HG02588 (cell line): ENCODE data around the gene RPL10A.
"Not testable (repeated sequence)": the region's sequence is repeated elsewhere in the genome, so short reads cannot be mapped to it uniquely, and the experiment has no call there.

Experiments
- ATAC-seq: cut with Tn5 transposase; IDR thresholded peaks from one replicate; pipeline ENCODE4 v1.9.1; 2021; ENCODE audit warnings: mild to moderate bottlenecking, moderate library complexity; ENCODE audit not compliant: unreplicated experiment

RPL10A gene

DNA sequence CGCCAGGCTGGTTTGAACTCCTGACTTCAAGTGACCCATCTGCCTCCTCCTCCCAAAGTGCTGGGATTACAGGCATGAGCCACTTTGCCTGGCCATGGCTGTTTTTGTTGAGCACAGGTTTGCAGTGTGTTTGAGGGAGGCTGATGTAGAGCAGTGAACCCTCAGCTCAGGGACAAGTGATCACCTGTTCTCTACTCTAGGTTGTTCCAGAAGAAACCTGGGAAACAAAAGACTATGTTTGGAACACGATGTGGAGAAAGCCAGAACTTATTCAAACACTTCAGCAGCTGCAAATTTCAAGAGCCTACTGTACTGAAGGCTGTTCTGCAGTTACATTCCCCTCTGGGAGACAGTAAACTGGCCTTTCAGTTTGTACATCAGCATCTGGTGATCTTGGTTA, 39.8 kb downstream of the RPL10A start:
- ATAC-seq: no peak

DNA sequence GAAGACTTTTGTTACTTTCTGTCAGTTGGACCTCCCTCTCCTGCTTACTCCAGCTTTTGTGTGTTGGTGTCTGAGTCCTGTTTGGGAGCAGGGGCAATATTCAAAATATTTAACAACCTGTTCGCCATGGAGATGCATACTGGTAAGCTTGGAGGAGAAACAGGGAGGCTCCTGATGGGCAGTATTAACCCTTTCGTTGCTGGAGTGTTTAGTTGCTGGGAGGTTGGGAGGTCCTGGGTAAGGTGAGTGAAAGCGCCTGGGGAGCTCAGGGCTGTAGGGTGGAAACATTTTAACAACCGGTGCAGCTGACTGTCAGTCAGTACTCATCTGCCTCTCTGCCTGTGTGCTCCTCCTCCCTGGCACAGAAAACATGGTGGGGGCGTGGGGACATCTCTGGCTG, 40.3 kb downstream of the RPL10A start:
- no peak for ATAC-seq

DNA sequence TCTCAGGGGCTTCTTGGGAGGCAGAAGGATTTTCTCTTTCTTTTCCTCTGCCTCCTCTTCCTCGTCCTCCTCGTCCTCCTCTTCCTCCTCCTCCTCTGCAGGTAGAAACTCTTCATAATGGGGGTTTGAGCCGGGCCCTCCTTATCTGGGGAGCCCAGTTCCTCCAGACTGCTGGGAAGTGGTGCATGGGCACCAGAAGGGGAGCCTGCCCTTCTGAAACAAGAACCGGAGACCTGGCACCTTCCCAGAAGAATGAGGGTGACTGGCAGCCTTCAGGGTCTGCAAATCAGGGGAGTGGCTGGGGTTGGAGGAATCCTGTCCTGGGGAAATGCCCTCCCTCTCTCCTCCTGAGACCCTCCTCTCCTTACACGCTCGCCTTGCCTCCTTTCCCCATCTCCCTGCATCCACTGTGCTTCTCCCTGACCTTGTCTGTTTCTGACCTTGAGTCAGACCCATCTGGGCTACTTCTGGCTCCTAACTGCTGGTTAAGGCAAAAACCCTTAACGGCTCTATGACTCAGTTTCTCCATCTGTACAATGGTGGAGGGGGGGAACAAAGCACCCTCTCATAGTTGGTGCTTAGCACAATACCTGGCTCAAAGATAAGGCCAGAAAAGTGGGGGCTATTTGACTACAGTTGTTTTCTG, 42.8 kb downstream of the RPL10A start:
- no peak for ATAC-seq

DNA sequence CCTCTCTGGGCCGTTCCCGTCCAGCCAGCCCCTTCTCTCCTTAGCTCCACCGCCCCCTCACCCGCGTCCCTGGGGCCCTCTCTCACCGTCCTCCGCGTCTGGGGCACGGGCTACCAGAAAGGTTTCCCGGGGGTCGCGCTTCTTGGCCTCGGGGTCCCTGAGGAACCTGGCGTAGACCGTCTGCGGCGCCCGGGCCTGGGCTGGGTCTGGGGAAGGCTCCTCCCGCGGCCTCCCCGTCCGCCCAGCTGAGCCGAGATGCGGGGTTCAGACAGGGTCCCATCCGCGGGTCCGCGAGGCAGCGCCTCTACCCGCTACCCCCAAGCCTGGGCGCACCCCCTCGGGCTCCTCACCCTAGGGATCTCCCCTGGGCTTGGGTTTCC, 43.4 kb downstream of the RPL10A start:
- ATAC-seq: no peak

DNA sequence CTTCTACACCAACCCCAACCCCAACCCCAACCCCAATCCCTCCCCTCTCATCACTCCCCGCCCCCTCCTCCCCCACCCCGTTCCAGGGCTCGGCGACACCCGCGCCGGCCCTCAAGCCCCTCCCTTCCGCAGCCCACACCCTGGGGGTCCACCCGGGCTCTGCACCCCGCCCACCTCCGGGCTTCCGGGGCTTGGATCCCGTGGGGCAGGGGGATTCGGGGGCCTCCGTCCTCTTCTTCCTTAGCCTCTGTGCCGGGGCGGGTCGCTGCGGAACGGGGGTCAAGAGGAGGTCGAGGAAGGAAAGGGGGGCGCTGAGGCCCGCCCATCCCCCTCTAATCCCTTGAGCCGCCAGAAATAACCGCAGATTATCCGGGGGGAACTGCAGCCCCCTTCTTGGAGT, 43.8 kb downstream of the RPL10A start:
- no peak for ATAC-seq

DNA sequence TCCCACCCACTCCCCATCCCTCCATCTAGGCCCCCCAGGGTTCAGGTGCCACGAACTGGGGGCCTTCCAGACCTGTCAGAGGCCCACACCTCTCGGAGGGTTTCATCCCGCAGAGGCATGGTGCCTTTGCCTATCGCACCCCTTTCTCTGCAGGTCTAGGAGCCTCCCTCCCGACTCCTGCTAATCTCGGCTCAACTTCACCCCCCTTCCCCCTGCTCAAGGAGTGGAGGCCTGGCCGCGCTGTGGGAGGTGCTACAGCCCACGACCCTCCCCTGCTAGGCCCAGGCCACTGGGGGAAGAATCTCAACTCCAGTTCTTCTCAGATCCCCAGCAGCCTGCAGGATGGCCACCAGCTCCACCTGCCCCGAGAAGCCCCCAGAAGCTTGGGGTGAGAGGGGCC, 44.5 kb downstream of the RPL10A start, which contains the start of gene TULP1:
Gene TULP1 (minus strand): TSS at position 157 of the 400 bp plus-strand sequence. CDS start 38 bp downstream, at position 119.
- ATAC-seq: no peak

DNA sequence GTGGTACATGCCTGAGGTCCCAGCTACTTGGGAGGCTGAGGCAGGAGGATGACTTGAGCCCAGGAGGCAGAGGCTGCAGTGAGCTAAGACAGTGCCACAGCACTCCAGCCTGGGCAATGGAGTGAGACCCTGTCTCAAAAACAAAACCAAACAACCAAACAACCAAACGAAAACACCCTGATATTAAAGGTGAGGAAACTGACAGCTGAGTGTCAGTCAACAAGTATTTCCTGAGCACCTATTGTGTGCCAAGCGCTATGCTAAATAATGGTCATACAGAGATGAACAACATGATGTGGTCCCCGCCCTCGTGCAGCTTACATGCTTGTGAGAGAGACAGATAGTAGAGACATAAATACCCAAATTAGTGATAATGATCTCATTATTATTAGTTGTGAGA, 46.4 kb downstream of the RPL10A start:
- no peak for ATAC-seq

DNA sequence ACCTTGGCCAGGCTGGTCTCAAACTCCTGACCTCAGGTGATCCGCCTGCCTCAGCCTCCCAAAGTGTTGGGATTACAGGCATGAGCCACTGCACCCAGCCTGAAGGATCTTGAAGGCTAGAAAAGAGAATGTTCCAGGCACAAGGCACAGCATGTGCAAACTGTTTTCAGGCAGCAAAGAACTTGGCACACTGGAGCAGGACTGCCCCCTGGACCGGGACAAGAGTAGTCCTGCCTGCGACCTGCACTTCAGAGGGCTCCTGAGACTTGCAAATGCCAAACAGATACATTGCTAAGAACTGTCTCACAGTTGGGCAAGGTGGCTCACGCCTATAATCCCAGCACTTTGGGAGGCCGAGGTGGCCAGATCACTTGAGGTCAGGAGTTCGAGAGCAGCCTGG, 47.7 kb downstream of the RPL10A start:
- not testable (repeated sequence) for ATAC-seq

DNA sequence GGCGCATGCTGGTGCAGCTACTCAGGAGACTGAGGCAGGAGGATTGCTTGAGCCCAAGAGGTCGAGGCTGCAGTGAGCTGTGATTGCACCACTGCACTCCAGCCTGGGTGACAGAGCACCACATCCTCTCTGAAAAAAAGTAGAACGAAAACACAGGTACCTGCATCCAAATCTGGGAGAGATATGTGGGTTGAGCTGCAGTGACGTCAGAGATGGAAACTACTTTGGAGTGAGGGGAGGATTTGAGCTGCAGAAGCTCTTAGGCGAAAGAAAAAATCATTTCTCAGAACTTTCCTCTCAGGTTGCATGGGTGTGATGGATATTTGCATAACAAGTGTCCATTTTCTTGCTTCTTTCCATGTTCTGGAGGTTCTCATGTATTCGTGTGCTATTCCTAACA, 48.5 kb downstream of the RPL10A start:
- no peak for ATAC-seq

DNA sequence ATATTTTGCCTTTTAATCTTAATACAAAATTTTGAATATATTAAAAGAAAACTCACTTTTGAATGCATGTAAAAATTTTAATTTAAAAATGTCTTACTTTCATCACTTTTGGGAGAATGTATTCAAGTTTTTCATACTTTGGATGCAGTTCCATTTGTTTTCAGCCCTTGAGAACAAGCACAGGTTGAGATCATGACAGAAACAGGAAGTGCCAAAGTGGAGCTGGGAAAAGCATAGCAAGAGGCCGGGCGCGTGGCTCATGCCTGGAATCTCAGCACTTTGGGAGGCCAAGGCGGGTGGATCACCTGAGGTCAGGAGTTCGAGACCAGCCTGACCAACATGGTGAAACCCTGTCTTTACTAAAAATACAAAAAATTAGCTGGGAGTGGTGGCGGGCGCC, 49.8 kb downstream of the RPL10A start:
- not testable (repeated sequence) for ATAC-seq

DNA sequence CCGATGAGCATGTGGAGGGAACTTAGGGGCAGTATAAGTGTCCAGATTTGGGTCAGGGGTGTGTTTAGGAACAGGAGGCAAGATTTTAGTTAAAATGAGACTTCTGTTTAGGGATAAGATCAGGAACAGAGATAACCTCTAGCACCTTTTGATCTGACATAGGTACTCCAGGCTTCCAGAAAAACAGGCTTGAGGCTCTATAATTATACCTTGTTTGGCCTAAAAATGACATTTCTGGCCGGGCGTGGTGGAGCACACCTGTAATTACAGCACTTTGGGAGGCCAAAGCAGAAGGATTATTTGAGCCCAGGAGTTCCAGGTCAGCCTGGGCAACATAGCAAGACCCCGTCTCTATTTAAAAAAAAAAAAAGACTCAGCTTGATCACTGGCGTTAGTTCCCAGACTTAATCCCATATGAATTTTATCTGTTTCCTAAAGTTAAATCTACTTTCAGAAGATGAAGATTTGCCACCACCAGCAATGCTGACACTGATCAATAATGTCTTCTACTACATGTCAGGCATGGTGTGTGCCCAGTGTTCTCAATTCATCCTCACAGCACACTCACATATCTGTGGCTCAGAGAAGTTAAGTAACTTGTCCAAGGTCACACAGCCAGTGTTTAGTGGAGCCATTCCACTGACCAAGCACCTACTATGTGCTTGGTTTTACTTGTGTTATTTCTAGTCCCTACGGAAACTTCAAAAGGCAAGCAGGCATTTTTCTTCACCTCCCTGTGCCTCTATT, 50.5 kb downstream of the RPL10A start:
- ATAC-seq: no peak

DNA sequence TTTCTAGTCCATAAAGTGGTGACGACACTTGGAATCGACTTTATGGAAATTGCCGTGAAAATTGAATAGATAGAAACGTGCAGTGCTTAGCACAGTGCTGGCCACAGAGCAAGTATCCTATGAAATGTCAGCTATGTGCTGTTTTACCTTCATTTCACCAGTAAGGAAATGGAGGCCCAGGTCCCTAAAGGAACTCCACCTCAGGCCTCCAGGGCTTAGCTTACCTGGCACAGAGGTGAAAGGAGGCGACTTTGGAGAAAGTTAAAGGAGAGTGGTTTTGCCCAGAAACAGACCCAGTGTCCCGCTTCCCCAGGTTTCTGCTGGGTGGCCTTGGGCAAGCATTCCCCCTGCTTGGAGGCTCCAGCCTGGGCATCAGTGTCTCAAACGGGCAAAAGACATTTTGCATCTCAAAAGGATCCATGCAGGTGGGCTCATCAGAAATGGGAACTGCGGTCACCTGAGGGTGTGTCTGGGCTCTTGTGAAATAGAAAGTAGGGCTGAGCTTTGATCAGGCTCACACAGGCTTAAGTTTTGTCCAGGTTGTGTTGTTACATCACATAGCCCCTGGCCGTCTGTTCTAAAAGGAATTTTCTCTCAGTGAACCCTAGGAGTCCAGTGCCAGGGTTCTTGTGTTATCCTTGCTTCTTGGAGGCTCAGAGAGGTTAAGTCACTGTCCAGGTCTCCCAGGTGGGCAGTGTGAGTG, 51.3 kb downstream of the RPL10A start:
- ATAC-seq: no peak
